CD4-positive, CD25-positive, alpha-beta regulatory T cell (primary cell): ENCODE measurements around the gene GATA2. TPM values are rescaled to one million over a fixed set of nuclear protein-coding genes. Genes with fewer than 3 reads are reported as not detected.
A peak's percentile ranks its signal among the peaks of the same experiment; 100 is the strongest.

Experiments
- ATAC-seq, 2 donors: fragments of 150-1000 bp; cut with Tn5 transposase; one replicate each; pipeline ENCODE4 v1.10.0; 2021; ENCODE audit warnings: low read depth in 2 of 2, moderate number of reproducible peaks in 2 of 2, moderate library complexity in 1 of 2
- DNase-seq, 3 donors: peaks; one replicate each; pipeline versions ENCODE4 v3.0.0 to v3.0.0-alpha.2; 2012 to 2022; ENCODE audit warnings: mixed read lengths in 1 of 3
- H3K27ac ChIP-seq: one replicate; pipeline ENCODE4 v1.7.0; 2013; ENCODE audit warnings: mild to moderate bottlenecking, low read length; ENCODE audit not compliant: insufficient read depth, poor library complexity, severe bottlenecking
- H3K27me3 ChIP-seq: one replicate; pipeline ENCODE4 v1.7.0; 2013; ENCODE audit warnings: low read length; ENCODE audit not compliant: control insufficient read depth, insufficient read depth
- H3K36me3 ChIP-seq: one replicate; pipeline ENCODE4 v1.7.0; 2013; ENCODE audit warnings: mild to moderate bottlenecking, low read length, moderate library complexity; ENCODE audit not compliant: control insufficient read depth, insufficient read depth
- H3K4me1 ChIP-seq: 2 replicates; pipeline ENCODE4 v1.7.0; 2013; ENCODE audit warnings: mild to moderate bottlenecking, low read length; ENCODE audit not compliant: insufficient read depth, control insufficient read depth, poor library complexity, severe bottlenecking
- H3K4me3 ChIP-seq: one replicate; pipeline ENCODE4 v1.7.0; 2013; ENCODE audit warnings: low read depth, mild to moderate bottlenecking, low read length, moderate library complexity
- H3K9me3 ChIP-seq, 2 experiments: 1 replicate in 1 of 2; 2 replicates in 1 of 2; pipeline ENCODE4 v1.7.0; 2013; ENCODE audit warnings: low read length in 2 of 2, mild to moderate bottlenecking in 1 of 2, moderate library complexity in 1 of 2; ENCODE audit not compliant: control insufficient read depth in 2 of 2
- H3K27ac Mint-ChIP-seq, 3 donors: one replicate each; pipeline ENCODE4 v1.8.0; 2020 to 2022; ENCODE audit warnings: mild to moderate bottlenecking in 3 of 3, mixed read lengths in 3 of 3, moderate library complexity in 2 of 3
- H3K27me3 Mint-ChIP-seq: one replicate; pipeline ENCODE4 v1.8.0; 2022; ENCODE audit warnings: mild to moderate bottlenecking, mixed read lengths
- H3K36me3 Mint-ChIP-seq: one replicate; pipeline ENCODE4 v1.8.0; 2020; ENCODE audit warnings: mixed read lengths
- H3K4me1 Mint-ChIP-seq, 4 donors: one replicate each; pipeline ENCODE4 v1.8.0; 2020 to 2022; ENCODE audit warnings: mixed read lengths in 4 of 4, mild to moderate bottlenecking in 1 of 4
- H3K4me3 Mint-ChIP-seq, 4 donors: one replicate each; pipeline ENCODE4 v1.8.0; 2020 to 2022; ENCODE audit warnings: mild to moderate bottlenecking in 4 of 4, mixed read lengths in 4 of 4, moderate library complexity in 3 of 4
- H3K9me3 Mint-ChIP-seq, 7 donors: one replicate each; pipeline ENCODE4 v1.8.0; 2020 to 2022; ENCODE audit warnings: mixed read lengths in 7 of 7, mild to moderate bottlenecking in 3 of 7, moderate library complexity in 2 of 7
- polyA plus RNA-seq, 4 donors: library from polyadenylated mRNA; unstranded; fragments of 300-500 nt; fragmentation: Illumina TruSeq; gene quantifications; one replicate each; pipeline ENCODE4 v1.2.3, GENCODE V29; 2021
- total RNA-seq: library from RNA; stranded (reverse); gene quantifications from one replicate; pipeline ENCODE4 v1.2.3, GENCODE V29; 2022

Gene GATA2
- total and polyA plus RNA-seq, 5 donors from 2014 or later: 6.2 TPM; not detected in 4

GRCh38 chr3:128486205-128486628 lies 6.8 kb downstream of the GATA2 start:
- peak overlapping the region; percentile 34 to 86 (median 66) for H3K4me3 Mint-ChIP-seq
- DNase-seq: no peak
- H3K4me3 ChIP-seq: no peak overlapping the region
- H3K27me3 Mint-ChIP-seq: peaks cover 77% of the 10 kb centered on the region
- H3K4me1 ChIP-seq: peaks cover 58% of the 10 kb centered on the region
- no peak overlapping the region for H3K27ac Mint-ChIP-seq
- no peaks in the 10 kb centered on the region for H3K9me3 ChIP-seq
- no peaks in the 10 kb centered on the region for H3K36me3 ChIP-seq
- no peak overlapping the region for H3K27ac ChIP-seq
- peaks cover 0 to 7% (median 0%) of the 10 kb centered on the region in 7 donors for H3K9me3 Mint-ChIP-seq
- ATAC-seq: no peak
- peaks cover 0 to 46% (median 13%) of the 10 kb centered on the region in 4 donors for H3K4me1 Mint-ChIP-seq
- peaks cover 11% of the 10 kb centered on the region for H3K27me3 ChIP-seq
- no peaks in the 10 kb centered on the region for H3K36me3 Mint-ChIP-seq

GRCh38 chr3:128485282-128486204 lies 7.5 kb downstream of the GATA2 start:
- no peak overlapping the region for H3K27ac Mint-ChIP-seq
- peaks cover 74% of the 10 kb centered on the region for H3K27me3 Mint-ChIP-seq
- Histone ChIP-seq H3K4me3 (no peak overlapping the region), H3K4me1 (peaks cover 53% of the 10 kb centered on the region), H3K36me3 (no peaks in the 10 kb centered on the region), H3K27ac (no peak overlapping the region), H3K9me3 (no peaks in the 10 kb centered on the region), H3K27me3 (peaks cover 11% of the 10 kb centered on the region)
- H3K4me1 Mint-ChIP-seq: peaks cover 0 to 42% (median 12%) of the 10 kb centered on the region in 4 donors
- DNase-seq: no peak
- H3K9me3 Mint-ChIP-seq: peaks cover 0 to 7% (median 0%) of the 10 kb centered on the region in 7 donors
- ATAC-seq: no peak
- H3K4me3 Mint-ChIP-seq: peak overlapping the region; percentile 17 to 72 (median 44)
- no peaks in the 10 kb centered on the region for H3K36me3 Mint-ChIP-seq

GRCh38 chr3:128484404-128485281 lies 8.4 kb downstream of the GATA2 start:
- no peaks in the 10 kb centered on the region for H3K36me3 Mint-ChIP-seq
- peaks cover 71% of the 10 kb centered on the region for H3K27me3 Mint-ChIP-seq
- no peak for ATAC-seq
- Histone ChIP-seq H3K4me3 (no peak overlapping the region), H3K4me1 (peaks cover 44% of the 10 kb centered on the region), H3K9me3 (no peaks in the 10 kb centered on the region), H3K36me3 (no peaks in the 10 kb centered on the region), H3K27me3 (peaks cover 11% of the 10 kb centered on the region), H3K27ac (no peak overlapping the region)
- peaks cover 0 to 7% (median 0%) of the 10 kb centered on the region in 7 donors for H3K9me3 Mint-ChIP-seq
- peaks cover 0 to 34% (median 11%) of the 10 kb centered on the region in 4 donors for H3K4me1 Mint-ChIP-seq
- H3K4me3 Mint-ChIP-seq: peak overlapping the region in 2 of 4 donors; percentile 17 to 53
- DNase-seq: no peak
- no peak overlapping the region for H3K27ac Mint-ChIP-seq

GRCh38 chr3:128483657-128484403 lies 9.2 kb downstream of the GATA2 start:
- no peak for DNase-seq
- peaks cover 36% of the 10 kb centered on the region for H3K4me1 ChIP-seq
- H3K27me3 ChIP-seq: peaks cover 11% of the 10 kb centered on the region
- H3K4me1 Mint-ChIP-seq: peaks cover 0 to 32% (median 11%) of the 10 kb centered on the region in 4 donors
- H3K9me3 Mint-ChIP-seq: peaks cover 0 to 7% (median 0%) of the 10 kb centered on the region in 7 donors
- no peaks in the 10 kb centered on the region for H3K36me3 Mint-ChIP-seq
- H3K27ac ChIP-seq: no peak overlapping the region
- ATAC-seq: no peak
- peak overlapping the region in 3 of 4 donors; percentile 34 to 69 (median 69) for H3K4me3 Mint-ChIP-seq
- no peak overlapping the region for H3K27ac Mint-ChIP-seq
- H3K4me3 ChIP-seq: no peak overlapping the region
- H3K27me3 Mint-ChIP-seq: peaks cover 75% of the 10 kb centered on the region
- H3K36me3 ChIP-seq: no peaks in the 10 kb centered on the region
- no peaks in the 10 kb centered on the region for H3K9me3 ChIP-seq

GRCh38 chr3:128482666-128483656 lies 10.0 kb downstream of the GATA2 start:
- ATAC-seq (peak in 1 of 2 donors; percentile 35), DNase-seq (no peak)
- H3K27me3 ChIP-seq: peaks cover 11% of the 10 kb centered on the region
- peak overlapping the region; percentile 11 for H3K4me3 ChIP-seq
- H3K27ac Mint-ChIP-seq: no peak overlapping the region
- H3K27ac ChIP-seq: no peak overlapping the region
- peaks cover 27% of the 10 kb centered on the region for H3K4me1 ChIP-seq
- no peaks in the 10 kb centered on the region for H3K9me3 ChIP-seq
- peaks cover 76% of the 10 kb centered on the region for H3K27me3 Mint-ChIP-seq
- H3K9me3 Mint-ChIP-seq: peaks cover 0 to 7% (median 0%) of the 10 kb centered on the region in 7 donors
- H3K4me3 Mint-ChIP-seq: peak overlapping the region; percentile 34 to 69 (median 58)
- no peaks in the 10 kb centered on the region for H3K36me3 ChIP-seq
- peaks cover 0 to 26% (median 11%) of the 10 kb centered on the region in 4 donors for H3K4me1 Mint-ChIP-seq
- H3K36me3 Mint-ChIP-seq: no peaks in the 10 kb centered on the region

- peaks cover 11% of the 10 kb centered on the region for H3K27me3 ChIP-seq
- ATAC-seq (no peak), DNase-seq (no peak)
- H3K27ac ChIP-seq: no peak overlapping the region
- Mint-ChIP-seq H3K27ac (no peak overlapping the region), H3K9me3 (peaks cover 0 to 5% (median 0%) of the 10 kb centered on the region in 7 donors), H3K4me3 (peak overlapping the region in 2 of 4 donors; percentile 22 to 63), H3K36me3 (no peaks in the 10 kb centered on the region), H3K4me1 (peaks cover 0 to 23% (median 11%) of the 10 kb centered on the region in 4 donors), H3K27me3 (peaks cover 76% of the 10 kb centered on the region)
- no peak overlapping the region for H3K4me3 ChIP-seq
- no peaks in the 10 kb centered on the region for H3K9me3 ChIP-seq
- no peaks in the 10 kb centered on the region for H3K36me3 ChIP-seq
- peaks cover 19% of the 10 kb centered on the region for H3K4me1 ChIP-seq
Measured at GRCh38 chr3:128482175-128482574, 10.8 kb downstream of the GATA2 start.
